Right cardiac atrium (tissue), 5 donors: ENCODE measurements around the gene SLC39A11. TPM values are rescaled to one million over a fixed set of nuclear protein-coding genes. Genes with fewer than 3 reads are reported as not detected.

ENCODE experiments used
- ATAC-seq, 2 donors: fragments of 200-7000 bp; cut with Tn5 transposase; one replicate each; pipeline versions ENCODE4 v1.8.0 to v1.9.1; 2020; ENCODE audit warnings: moderate library complexity in 2 of 2, mild to moderate bottlenecking in 1 of 2
- DNase-seq, 3 donors: peaks; one replicate each; pipeline ENCODE4 v3.0.0-alpha.2; 2020
- H3K27ac ChIP-seq: one replicate; pipeline ENCODE4 v1.5.1; 2013; ENCODE audit warnings: mild to moderate bottlenecking, low read length, control low read depth, moderate library complexity
- H3K27me3 ChIP-seq: one replicate; pipeline ENCODE4 v1.6.1; 2013; ENCODE audit not compliant: control insufficient read depth, insufficient read depth
- H3K4me1 ChIP-seq: one replicate; pipeline ENCODE4 v1.6.1; 2013; ENCODE audit warnings: low read length; ENCODE audit not compliant: control insufficient read depth, insufficient read depth
- H3K4me3 ChIP-seq: one replicate; pipeline ENCODE4 v1.5.1; 2013; ENCODE audit warnings: low read length, control low read depth
- H3K9me3 ChIP-seq: one replicate; pipeline ENCODE4 v1.6.1; 2013; ENCODE audit warnings: low read length; ENCODE audit not compliant: control insufficient read depth
- WGBS: extraction: QIAGEN DNeasy Blood & Tissue Kit; methylation state at CpG from one replicate; pipeline ENCODE4 v1.1.7; 2013; 5-methylcytosine and 5-hydroxymethylcytosine counted together
- intact Hi-C, 4 donors: fragments of 100-400 bp; cut with DNase I; formaldehyde crosslinking; loops; one replicate each; pipeline versions ENCODE4 v1.11.0 to v1.14.0; 2022 to 2023
- polyA plus RNA-seq: library from polyadenylated mRNA; stranded (reverse); fragments of 200-250 nt; gene quantifications from one replicate; pipeline ENCODE4 v1.2.3, GENCODE V29; 2013
- total RNA-seq, 4 donors: library from RNA; stranded (reverse); fragmentation: NEBNext Ultra II Directional; extraction: Animal tissue kit (Norgen Biotek cat#: 25700); gene quantifications; one replicate each; pipeline ENCODE4 v1.2.1, GENCODE V29; 2021
- donor health status: healthy with polysubstance abuse.
- donor health status: DM: no; HTN: yes; CAD: no.
- donor health status: DM: no; HTN: no; CAD: no.
- donor health status: DM: no; HTN: yes; CAD: no; lungs with severe emphysema.
- donor health status: DM: yes; HTN: yes; CAD: no.

The SLC39A11 gene
- total and polyA plus RNA-seq, 5 donors: 3.2 to 12.6 (median 9.9) TPM

DNA sequence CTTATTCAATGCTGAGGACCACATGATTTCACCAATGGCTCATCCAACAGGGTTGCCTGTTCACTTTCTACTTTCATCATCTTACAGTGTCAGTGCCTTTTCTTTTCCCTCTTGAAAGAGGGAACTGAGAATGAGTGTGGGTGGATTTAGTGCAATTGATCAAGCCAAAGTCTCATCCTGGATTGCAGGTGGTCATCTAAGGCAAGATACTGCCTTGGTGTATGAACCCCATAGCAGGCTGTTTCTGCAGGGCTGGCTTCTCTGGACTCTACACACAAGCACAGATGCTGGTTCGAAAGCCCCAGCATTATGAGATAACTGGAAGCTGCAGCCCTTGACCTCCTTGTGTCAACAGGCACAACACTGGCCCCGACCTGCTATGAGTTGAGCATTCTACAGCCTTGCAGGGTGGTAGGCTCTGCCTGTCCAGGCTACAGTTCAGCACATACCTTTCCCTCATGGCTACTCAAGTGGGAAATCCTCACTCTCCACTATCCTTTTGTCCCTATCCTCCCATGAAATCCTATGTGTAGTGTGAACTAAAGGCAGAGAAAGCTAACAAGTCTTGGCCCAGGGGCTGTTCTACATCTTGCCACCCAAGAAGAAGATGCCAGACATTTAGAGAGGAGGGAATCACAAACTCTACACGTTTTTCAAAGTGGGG is 358.7 kb downstream of the SLC39A11 start:
- no peak overlapping the region for H3K4me3 ChIP-seq
- intact Hi-C loops: no loop called here
- DNase-seq: no peak
- 68% methylated on average over 3 of the region's 3 CpGs for WGBS
- H3K27me3 ChIP-seq: no peaks in the 10 kb centered on the region
- no peaks in the 10 kb centered on the region for H3K9me3 ChIP-seq
- no peak for ATAC-seq
- H3K4me1 ChIP-seq: no peaks in the 10 kb centered on the region
- H3K27ac ChIP-seq: no peak overlapping the region

GRCh38 chr17:72732893-72733618 is 359.4 kb downstream of the SLC39A11 start:
- no peak overlapping the region for H3K4me3 ChIP-seq
- WGBS: 93% methylated on average over 8 of the region's 8 CpGs

GRCh38 chr17:72730077-72730476 is 362.4 kb downstream of the SLC39A11 start:
- 48% methylated on average over 7 of the region's 7 CpGs for WGBS
- intact Hi-C loops: no loop called here

More at GRCh38 chr17:72732893-72733618, 359.4 kb downstream of the SLC39A11 start:
- Histone ChIP-seq H3K27ac (no peak overlapping the region), H3K4me1 (no peaks in the 10 kb centered on the region), H3K9me3 (no peaks in the 10 kb centered on the region), H3K27me3 (no peaks in the 10 kb centered on the region)
- no peak for DNase-seq
- no peak for ATAC-seq
- intact Hi-C loops: no loop called here

DNA sequence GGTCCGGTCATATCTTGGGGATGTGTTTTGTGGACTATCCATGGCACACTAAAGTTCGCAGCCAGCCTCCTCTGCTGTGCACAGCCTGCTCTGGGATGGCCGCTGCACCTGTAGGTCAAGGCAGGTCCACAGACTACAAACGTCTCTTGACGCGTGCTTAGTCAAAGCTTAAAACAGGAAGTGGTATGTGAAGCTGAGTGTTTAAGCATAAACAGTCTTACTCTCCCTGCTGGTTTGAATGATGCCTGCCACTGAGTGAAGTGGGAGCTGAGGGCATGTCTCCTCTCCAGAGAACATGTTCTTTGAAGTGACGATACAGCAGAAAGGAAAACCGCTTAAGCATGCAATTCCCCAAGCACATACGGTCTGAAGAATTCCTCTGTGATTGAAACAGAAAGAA is 365.6 kb downstream of the SLC39A11 start:
- DNase-seq (no peak), ATAC-seq (no peak)
- H3K4me3 ChIP-seq: no peak overlapping the region
- no peak overlapping the region for H3K27ac ChIP-seq
- H3K4me1 ChIP-seq: no peaks in the 10 kb centered on the region
- H3K9me3 ChIP-seq: no peaks in the 10 kb centered on the region
- intact Hi-C loops: loop anchor here (5.0 to 10.0 kb wide), 6 partner anchors 162 to 465 kb away; partner anchors contain the start of genes COG1 (in 1 of the 4) and SSTR2 (in 1 of the 4)
- H3K27me3 ChIP-seq: no peaks in the 10 kb centered on the region
- 66% methylated on average over 9 of the region's 9 CpGs for WGBS

More at GRCh38 chr17:72730077-72730476, 362.4 kb downstream of the SLC39A11 start:
- ATAC-seq: no peak
- H3K27ac ChIP-seq: no peak overlapping the region
- H3K4me1 ChIP-seq: no peaks in the 10 kb centered on the region
- H3K27me3 ChIP-seq: no peaks in the 10 kb centered on the region
- H3K4me3 ChIP-seq: no peak overlapping the region
- no peak for DNase-seq
- no peaks in the 10 kb centered on the region for H3K9me3 ChIP-seq

GRCh38 chr17:72725433-72726068 is 366.9 kb downstream of the SLC39A11 start:
- H3K9me3 ChIP-seq: no peaks in the 10 kb centered on the region
- DNase-seq (peak; percentile 41 to 71 (median 58)), ATAC-seq (peak; percentile 55 to 77)
- H3K27me3 ChIP-seq: no peaks in the 10 kb centered on the region
- intact Hi-C loops: loop anchor here (5.0 to 10.0 kb wide), 6 partner anchors 161 to 467 kb away; partner anchors contain the start of genes COG1 (in 1 of the 4) and SSTR2 (in 1 of the 4)
- no peak overlapping the region for H3K27ac ChIP-seq
- no peak overlapping the region for H3K4me3 ChIP-seq
- 22% methylated on average over 10 of the region's 10 CpGs for WGBS
- H3K4me1 ChIP-seq: no peaks in the 10 kb centered on the region

DNA sequence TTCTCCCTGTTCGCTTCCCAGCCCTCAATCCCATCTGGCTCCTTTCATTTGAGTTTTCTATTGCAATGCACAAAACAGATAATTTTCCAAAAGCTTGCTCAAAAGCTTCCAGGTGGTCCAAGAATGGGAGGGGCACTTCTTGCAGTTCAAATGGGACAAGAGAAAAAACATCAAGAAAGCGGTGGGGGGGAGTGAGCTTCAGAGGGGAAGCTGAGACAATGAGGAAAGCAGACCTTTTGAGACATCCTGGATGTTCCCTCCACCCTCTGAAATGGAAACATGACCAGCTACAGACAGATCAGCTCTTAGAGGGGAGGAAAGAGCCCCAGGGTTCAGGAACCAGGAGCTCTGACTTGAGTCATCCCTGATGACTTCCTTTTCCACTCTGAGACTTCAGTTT is 368.2 kb downstream of the SLC39A11 start:
- ATAC-seq (no peak), DNase-seq (no peak)
- intact Hi-C loops: loop anchor here in 3 of 4 donors (10.0 kb wide), 4 partner anchors 159 to 461 kb away; partner anchors contain the start of gene SSTR2 (in 1 of the 3)
- Histone ChIP-seq H3K27me3 (no peaks in the 10 kb centered on the region), H3K27ac (no peak overlapping the region), H3K4me1 (no peaks in the 10 kb centered on the region), H3K9me3 (no peaks in the 10 kb centered on the region), H3K4me3 (no peak overlapping the region)
- 69% methylated on average over 2 of the region's 2 CpGs for WGBS

DNA sequence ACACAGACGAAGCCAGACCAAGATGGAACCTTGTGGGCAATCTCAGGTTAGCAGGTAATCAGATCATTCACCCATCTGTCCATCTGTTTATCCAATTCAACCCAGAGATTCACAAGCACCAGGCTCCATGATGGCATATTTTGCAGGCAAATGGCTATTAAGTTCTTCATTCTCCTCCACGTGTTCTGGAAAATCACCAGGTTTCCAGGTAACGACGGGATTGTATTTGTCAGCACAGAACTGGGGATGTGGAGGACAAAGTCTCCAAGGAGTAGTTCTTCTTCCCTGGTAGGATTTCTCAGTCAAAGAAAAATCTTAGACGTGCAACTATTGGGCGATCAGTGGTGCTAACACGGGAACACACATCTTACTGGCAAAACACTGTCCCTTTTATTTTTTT is 368.8 kb downstream of the SLC39A11 start:
- Histone ChIP-seq H3K27ac (no peak overlapping the region), H3K27me3 (no peaks in the 10 kb centered on the region), H3K9me3 (no peaks in the 10 kb centered on the region), H3K4me3 (no peak overlapping the region), H3K4me1 (no peaks in the 10 kb centered on the region)
- 88% methylated on average over 7 of the region's 7 CpGs for WGBS
- no peak for ATAC-seq
- no peak for DNase-seq
- intact Hi-C loops: loop anchor here in 3 of 4 donors (10.0 kb wide), 4 partner anchors 159 to 461 kb away; partner anchors contain the start of gene SSTR2 (in 1 of the 3)

DNA sequence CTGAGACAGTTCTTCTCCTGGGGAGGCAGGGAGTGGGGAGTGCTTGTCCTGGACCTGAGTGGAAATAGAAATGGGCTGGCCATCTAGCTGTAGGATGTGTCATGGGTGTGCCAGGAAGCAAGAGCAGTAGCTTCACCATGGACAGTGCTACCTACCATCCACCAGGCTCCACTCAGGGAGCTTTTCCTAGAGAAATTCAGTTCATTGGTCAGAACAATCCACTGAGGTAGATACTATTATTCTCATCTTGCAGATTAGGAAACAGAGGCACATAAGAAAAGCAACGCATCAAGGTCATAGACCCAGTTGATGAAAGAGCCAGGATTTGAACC is 372.0 kb downstream of the SLC39A11 start:
- intact Hi-C loops: loop anchor here in 3 of 4 donors (10.0 kb wide), 4 partner anchors 156 to 464 kb away; partner anchors contain the start of gene SSTR2 (in 1 of the 3)
- Histone ChIP-seq H3K9me3 (no peaks in the 10 kb centered on the region), H3K4me1 (no peaks in the 10 kb centered on the region), H3K4me3 (no peak overlapping the region), H3K27ac (no peak overlapping the region), H3K27me3 (no peaks in the 10 kb centered on the region)
- ATAC-seq (no peak), DNase-seq (no peak)
- WGBS: 98% methylated on average over 1 of the region's 1 CpG

GRCh38 chr17:72719578-72720493 is 372.7 kb downstream of the SLC39A11 start:
- H3K27me3 ChIP-seq: no peaks in the 10 kb centered on the region
- ATAC-seq: peak in 1 of 2 donors; percentile 15
- intact Hi-C loops: loop anchor here in 3 of 4 donors (10.0 kb wide), 4 partner anchors 155 to 465 kb away; partner anchors contain the start of gene SSTR2 (in 1 of the 3)
- H3K9me3 ChIP-seq: no peaks in the 10 kb centered on the region
- no peak for DNase-seq
- WGBS: 64% methylated on average over 25 of the region's 25 CpGs
- H3K4me1 ChIP-seq: no peaks in the 10 kb centered on the region
- no peak overlapping the region for H3K4me3 ChIP-seq
- no peak overlapping the region for H3K27ac ChIP-seq

GRCh38 chr17:72719206-72719577 is 373.3 kb downstream of the SLC39A11 start:
- H3K27me3 ChIP-seq: no peaks in the 10 kb centered on the region
- 79% methylated on average over 8 of the region's 8 CpGs for WGBS
- ATAC-seq (no peak), DNase-seq (no peak)
- H3K27ac ChIP-seq: no peak overlapping the region
- H3K9me3 ChIP-seq: no peaks in the 10 kb centered on the region
- intact Hi-C loops: no loop called here
- no peak overlapping the region for H3K4me3 ChIP-seq
- no peaks in the 10 kb centered on the region for H3K4me1 ChIP-seq
